Hematopoietic multipotent progenitor cell treated with erythropoietin and hydrocortisone succinate and interleukin-3 and kit ligand, for 4 days (in vitro differentiated cells): ENCODE measurements around the gene FGF8.
A peak's percentile ranks its signal among the peaks of the same experiment; 100 is the strongest.
"Not testable (repeated sequence)": the region's sequence is repeated elsewhere in the genome, so short reads cannot be mapped to it uniquely, and the experiment has no call there.

ENCODE experiments used
- DNase-seq: peaks from one replicate; pipeline ENCODE4 v3.0.0-alpha.2; 2015

Gene FGF8, protein sequence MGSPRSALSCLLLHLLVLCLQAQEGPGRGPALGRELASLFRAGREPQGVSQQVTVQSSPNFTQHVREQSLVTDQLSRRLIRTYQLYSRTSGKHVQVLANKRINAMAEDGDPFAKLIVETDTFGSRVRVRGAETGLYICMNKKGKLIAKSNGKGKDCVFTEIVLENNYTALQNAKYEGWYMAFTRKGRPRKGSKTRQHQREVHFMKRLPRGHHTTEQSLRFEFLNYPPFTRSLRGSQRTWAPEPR

DNA sequence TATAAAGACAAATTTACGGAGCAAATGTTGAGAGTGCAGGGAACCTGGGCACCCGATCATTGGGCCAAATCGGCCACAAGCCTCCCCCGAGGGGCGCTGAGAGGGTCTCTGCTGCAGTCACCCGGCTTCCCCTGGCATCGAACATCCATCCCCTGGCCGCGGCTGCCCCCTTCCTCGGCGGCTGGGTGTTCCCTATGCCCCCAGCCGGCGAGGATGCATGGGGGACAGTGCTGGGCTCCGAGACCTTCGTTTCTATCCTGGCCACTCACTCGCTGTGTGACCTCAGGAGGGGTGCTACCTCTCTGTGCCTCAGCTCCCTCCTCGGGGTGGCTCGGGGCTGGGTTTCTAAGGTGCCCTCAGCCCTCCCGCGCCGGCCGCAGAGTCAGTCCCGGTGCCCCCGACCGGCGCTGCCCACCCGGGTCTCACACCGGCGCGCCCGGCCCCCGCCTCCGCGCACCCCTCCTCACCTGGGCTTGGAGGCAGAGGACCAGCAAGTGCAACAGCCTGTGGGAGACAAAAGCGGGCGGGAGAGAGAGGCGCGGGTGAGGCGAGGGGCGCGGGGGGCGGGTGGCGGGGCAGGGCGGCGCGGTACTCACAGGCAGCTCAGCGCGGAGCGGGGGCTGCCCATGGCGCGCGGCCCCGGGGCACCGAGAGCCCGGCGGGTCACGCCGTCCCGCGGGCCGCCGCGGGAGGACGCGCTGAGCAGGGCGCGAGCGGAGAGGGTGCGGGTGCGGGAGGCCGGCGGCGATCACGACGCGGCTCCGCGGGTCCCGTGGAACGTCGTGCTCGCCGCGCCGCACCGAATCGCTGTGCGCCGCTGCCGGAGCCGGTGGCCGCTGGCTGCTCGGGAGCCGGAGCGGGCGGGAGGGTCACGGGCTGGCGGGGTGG is at the start of gene FGF8:
FGF8 (minus strand) TSS at position 842 of the 888 bp plus-strand sequence; CDS start at position 628, 214 bp downstream.
- no peak for DNase-seq

DNA sequence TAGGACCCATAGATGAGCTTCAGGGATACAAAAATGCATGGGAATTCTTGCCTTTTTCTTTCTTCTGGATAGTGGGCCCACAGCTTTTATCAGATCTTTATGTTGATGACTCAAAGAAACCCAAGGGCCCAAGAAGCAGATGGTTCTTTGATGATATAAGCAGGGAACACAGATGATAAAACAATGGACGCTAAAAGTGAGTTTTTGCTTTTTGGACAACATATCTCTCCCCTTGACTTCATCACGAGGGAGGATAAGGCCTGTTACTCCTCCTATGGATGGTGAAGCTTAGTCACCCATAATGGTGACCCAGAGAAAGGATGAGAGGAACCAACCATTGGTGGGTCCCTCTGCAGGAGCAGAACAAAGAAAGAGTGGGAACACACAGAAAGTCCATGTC is 48.8 kb upstream of the FGF8 start:
- DNase-seq = peak; percentile 71

DNA sequence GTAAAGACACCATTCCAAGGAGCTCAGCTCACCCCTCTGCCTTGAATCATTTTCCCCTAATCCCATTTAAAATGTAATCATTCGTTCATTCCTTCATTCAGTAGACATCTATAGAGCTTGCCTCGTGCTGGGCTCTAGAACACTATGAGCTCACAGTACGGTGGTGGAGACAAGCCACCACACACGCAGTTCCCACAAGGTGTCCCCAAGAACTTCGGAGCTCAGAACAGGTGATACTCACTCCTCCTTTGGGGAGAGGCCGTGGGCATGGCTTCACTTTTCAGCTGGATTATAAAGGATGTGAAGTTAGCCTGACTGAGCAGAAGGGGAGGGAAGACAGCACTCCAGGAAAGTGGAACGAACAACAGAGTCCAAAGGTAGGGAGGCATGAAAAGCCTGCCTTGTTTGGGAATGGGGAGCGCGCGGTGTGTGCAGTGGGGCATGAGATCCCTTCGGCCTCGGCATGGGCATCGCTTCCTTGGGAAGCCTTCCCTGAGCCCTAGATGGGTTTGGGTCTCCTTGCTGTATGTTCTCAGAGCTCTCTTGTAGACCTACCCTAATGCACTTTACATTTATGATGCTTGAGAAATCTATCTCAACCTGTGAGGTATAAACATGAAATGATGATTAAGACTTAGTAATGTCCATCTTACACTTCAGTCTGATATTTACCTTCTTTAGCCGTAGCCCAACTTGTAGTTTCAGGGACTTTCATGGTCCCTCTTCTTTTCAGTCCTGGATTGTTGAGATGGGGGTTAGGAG is 43.1 kb upstream of the FGF8 start:
- DNase-seq = no peak

DNA sequence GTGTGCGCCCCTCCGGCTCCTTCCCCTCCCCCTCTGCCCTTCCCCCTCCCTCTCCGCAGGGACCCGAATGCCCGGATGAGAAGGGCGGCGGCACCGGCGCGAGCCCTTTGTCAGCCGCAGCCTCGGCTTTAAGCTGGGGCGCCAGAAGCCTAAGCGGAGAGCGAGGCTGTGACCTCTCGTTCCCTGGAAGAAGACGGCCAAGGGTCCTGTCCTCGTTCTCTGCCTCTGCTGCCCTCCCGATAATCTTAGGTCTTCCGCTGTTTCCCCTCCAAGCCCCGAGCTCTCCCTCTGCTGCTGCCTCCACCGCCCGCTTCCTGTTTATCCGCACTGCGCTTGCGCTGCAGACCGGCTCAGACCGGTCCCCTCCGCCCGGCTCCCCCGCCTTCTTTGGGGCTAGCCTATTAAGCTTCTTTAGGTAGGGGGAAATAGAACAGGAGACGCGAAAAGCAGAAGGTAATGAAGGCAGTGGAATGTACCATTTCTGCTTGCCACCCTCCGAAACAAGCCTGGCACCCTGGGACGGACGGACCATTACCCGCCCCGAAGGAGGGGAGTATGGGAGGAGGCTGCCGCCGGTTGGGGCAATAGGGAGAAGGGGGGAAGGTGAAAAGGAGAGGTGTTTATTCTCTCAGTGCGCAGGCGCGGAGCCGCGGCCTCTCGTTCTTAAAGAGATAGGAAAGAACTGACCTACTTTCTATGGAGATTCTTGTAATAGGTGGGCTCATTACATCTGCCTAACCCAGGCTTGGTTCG is 42.4 kb upstream of the FGF8 start, which contains the start of gene OGA:
OGA (minus strand) TSS at position 326 of the 753 bp plus-strand sequence. CDS start 422 bp downstream, outside the sequence.
- peak; percentile 100 for DNase-seq

DNA sequence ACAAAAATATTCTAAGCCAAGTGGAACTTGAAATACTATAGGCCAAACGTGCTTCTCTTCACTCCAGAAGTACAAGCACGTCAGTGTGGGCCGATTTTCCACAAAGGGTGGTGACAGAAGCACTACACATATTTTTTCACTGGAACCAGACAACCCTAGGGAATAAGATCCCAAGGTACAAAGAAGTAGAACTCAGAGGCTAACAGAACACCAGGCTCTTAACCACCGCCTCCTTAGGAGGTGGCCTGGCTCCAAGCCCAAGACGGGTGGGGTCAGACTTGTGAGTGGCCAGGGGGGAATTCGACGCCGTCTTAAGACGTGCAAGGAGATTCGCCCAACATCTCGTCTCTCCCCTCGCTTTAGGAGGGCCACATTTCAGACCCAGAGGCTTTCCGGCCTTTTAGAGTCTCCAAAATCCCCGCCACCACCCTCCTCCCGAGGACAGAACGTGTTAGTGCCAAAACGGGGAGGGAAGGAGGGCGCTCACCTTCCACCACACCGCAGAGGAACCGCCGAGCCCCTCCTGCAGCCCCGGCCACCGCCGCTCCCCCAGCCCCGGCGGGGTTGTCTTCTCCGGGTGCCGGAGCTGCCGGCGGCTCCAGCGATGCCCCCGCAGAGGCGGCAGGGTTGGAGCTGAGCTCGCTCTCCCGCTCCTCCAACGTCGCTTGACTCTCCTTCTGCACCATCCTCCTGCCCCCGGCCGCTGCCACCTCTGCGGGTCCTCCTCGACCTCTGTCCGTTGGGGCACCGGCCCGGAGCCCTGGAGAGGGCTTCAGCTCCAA is 41.6 kb upstream of the FGF8 start:
- peak; percentile 98 for DNase-seq

DNA sequence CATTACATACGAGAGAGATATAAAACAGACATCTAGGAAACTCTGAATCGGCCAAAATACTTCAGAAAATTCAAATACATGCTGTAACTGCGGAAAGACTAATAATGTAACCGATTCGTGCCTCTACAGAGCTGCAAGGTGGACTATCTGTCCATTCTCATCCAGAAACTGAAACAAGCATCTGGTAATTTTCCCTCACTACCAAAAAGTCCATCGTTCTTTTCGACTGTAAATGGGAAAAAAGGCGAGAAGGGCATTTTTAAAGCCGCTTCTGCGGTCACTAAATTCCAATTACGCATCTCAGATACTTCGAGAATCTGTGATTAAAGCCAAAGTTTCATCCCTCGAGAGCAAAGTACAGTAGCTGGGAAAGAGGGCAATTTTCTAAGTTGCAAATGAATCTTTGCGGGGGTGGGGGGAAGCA is 41.0 kb upstream of the FGF8 start:
- DNase-seq = no peak

DNA sequence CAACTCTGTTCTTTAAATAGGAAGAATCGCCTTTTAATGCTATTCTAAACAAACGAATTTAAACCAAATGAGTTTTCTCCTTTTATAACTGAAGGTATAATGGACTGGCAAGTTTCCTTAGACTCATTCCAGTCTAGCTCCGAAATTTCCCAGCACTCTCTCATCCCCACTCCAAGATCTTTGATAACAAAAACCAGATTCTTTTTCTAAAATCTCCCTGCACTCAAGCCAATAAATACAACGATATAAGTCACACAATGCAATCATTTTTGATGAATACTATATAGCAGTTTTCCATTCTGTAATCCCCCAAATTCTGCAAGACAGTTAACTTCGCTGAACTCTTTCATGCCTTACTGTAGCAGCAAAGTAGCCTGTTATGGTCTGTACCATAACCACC is 40.5 kb upstream of the FGF8 start:
- no peak for DNase-seq

DNA sequence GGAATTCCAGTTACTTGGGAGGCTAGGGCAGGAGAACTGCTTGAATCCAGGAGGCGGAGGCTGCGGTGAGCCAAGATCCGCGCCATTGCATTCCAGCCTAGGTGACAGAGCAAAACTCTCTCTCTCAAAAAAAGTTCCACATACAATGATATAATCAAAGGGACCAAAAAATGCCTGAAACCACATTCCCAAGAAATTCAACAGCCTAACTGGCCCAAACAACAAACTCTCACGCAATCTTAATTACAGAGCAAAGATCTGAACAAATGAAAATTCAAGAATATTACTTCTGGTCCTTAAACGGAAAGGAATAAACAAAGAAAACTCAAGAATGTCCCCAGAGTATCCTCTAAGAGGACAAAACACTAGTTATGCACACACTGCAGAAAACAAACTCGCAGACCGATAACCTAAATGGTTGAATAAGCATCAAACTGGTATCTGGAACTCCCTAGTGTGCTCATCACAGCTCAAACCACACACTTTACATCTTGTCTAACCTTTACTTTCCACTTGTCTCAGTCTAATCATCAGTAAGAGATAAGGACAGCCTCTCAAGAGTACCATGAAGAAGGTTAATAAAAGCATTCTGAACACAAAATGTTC is 38.7 kb upstream of the FGF8 start:
- DNase-seq = no peak

DNA sequence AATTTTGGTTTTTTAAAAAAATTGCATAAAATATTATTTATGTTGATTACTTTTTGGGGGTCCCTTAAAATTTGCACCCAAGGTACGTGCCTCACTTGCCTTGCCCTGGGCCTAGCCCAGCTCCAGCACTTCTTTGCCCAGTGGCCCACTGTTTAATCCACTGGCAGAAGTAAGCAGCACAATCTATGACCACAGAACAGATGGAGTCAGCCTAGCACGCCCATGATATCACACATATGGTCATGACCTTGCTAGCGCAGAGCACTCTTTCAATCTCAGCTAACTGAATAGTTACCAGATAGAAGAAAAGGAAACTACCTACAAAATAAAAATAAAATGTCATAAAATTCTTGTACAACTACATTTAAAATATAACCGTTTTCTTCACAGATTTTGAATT is 36.7 kb upstream of the FGF8 start:
- DNase-seq = no peak

DNA sequence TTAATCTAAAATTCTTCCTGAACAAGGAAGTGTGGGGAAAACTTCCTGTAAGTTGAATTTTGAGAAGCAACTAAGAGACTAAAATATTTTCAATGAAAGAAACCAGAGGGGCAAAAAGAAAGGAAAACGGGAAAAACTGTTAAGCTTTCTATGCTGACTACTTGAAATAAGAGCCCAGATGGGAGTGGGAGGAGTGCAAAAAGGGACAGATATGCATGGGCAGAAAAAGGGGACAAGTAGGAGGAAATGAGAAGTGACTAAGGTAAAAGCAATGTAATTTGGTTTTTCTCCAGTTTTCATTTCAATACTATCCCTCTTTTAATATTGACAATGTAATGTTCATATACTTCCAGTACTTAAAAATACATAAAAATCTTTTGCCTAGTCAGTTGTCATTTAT is 31.2 kb upstream of the FGF8 start:
- DNase-seq = no peak

DNA sequence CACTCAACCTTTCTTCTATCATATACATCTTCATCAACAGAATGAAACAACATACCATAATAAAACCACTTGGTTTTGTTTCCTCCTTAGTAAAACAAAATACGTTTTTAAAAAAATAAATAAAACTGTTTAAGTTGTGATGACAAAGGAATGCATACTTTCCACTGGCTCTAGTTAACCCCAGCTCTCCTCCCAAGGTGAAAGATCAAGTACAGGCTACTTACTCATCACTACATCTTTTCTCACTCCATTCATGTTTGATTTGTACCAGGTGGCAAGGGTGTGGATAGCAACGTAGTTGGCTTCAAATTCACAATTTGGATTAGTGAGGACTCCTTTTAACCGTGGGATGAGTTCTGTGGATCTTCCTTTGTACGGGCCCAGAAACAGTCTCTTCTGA is 27.6 kb upstream of the FGF8 start:
- no peak for DNase-seq

DNA sequence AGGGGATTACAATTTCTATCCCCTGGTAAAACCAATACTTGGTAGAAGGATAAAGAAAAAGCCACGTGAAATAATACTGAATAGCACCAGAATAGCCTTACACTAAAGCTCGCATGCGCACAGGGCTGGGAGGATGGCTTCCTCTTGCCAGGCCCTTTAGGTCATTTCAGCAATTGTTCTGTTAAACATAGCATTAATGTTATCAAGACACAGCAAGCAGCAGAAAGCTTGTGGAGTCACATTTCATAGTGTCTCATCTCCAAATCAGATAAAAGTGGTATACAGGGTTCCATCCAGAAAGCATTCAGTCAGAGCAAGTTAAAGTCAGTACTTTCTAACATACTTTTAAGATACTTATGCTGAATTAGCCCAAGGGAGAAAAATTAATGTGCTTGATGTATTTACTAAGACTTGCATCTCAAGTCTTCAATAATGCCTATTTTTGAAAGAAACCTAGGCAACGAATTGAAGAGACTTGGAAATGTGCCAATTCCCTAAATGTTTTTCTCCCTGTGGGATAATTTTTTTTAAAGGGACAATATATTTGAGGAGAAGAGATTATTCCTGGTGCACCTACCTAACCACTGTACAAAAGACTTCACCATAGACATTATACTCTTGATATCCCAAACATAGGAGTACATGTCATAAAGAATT is 21.6 kb upstream of the FGF8 start:
- no peak for DNase-seq

DNA sequence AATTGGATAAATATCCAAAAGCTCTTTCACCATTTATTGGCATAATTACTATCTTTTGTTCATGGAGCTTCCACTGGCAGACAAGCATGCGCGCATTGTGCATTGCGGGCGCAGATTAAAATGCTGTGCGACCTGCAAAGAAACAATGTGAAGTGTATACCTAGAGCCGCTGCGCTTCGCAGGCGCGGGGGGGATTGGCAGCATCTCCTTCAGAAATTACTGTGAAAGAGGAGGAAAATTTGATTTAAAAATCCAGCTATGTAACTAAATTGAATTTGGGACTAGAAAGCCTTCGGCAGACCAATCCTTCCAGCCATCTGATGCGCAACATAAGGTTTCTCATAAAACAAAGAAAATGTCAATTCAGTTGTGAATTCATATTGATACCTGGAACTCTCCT is 17.6 kb upstream of the FGF8 start:
- DNase-seq = no peak

DNA sequence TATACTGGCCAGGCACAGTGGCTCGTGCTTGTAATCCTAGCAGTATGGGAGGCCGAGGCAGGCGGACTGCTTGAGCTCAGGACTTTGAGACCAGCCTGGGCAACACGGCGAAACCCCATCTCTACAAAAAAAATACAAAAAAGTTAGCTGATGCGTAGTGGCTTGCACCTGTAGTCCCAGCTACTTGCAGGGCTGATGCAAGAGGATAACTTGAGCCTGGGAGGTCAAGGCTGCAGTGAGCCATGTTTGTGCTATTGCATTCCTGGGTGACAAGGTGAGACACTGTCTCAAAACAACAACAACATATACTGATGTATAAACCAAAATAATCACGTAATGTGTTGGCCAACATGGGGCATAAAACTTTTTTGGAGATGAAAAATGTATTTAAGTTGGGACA is 13.8 kb upstream of the FGF8 start:
- DNase-seq = no peak

DNA sequence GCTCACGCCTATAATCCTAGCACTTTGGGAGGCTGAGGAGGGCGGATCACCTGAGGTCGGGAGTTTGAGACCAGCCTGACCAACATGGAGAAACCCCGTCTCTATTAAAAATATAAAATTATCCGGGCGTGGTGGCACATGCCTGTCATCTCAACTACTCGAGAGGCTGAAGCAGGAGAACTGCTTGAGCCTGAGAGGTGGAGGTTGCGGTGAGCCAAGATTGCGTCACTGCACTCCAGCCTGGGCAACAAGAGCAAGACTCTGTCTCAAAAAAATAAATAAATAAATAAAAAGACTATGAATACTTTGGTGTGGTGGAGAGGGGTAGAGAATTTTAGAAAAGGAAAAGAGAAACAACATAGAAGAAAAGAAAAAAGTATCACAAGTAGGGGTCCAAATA is 13.3 kb upstream of the FGF8 start:
- DNase-seq = not testable (repeated sequence)

DNA sequence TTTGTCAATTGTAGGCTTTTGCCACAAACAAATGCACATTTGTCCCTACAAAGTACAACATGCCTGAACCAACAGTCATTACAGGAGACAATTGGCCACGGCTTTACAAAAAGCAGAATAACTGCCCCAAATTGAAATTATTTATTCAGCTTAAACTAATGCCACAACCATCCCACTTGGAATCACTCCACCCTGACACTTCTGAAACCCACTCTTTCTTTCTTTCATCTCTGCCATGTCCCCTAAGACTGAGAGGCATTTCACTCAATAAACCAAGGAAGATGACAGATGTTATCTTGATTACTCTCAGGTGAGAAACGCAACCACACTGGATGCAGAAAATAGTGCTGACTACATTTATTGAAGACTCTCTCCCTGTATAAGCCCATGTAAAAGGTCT is 9.9 kb upstream of the FGF8 start:
- DNase-seq = no peak

DNA sequence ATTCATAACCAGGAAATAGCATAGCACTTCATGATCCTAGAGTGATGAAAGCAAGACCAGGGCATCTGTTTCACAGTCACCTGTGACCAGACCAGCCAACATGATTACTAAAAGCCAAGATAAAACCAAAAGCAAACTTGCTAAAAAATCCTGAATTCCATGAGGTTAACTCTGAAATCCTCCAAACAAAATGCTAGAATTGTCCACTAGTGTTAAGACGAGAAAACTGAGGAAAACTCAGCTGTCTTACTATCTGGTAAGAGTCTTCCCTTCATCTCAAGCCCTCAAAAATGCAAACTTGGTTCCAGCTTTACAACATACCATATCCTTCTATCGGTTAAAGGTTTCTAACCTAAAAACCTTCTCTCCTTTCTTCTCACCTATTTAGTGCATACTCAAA is 8.6 kb upstream of the FGF8 start:
- no peak for DNase-seq

DNA sequence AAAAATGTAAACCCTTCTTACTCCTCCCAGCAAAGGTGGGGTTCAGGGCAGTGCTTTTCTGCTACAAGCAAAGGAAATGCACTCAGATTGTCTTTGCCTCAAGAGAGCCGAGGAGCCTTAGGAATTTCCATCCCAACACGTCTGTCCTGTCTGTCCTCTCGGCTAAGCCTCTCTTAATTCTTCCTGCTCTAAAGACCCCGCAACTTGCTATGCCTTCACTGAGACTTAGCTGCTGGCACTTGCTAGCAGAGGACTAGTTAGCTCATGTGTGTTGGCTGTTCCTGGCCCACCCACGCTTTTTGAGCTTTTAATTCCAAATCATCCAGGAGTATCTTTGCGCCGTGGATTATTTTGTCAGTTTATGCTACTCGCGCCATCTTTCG is 7.8 kb upstream of the FGF8 start:
- no peak for DNase-seq

DNA sequence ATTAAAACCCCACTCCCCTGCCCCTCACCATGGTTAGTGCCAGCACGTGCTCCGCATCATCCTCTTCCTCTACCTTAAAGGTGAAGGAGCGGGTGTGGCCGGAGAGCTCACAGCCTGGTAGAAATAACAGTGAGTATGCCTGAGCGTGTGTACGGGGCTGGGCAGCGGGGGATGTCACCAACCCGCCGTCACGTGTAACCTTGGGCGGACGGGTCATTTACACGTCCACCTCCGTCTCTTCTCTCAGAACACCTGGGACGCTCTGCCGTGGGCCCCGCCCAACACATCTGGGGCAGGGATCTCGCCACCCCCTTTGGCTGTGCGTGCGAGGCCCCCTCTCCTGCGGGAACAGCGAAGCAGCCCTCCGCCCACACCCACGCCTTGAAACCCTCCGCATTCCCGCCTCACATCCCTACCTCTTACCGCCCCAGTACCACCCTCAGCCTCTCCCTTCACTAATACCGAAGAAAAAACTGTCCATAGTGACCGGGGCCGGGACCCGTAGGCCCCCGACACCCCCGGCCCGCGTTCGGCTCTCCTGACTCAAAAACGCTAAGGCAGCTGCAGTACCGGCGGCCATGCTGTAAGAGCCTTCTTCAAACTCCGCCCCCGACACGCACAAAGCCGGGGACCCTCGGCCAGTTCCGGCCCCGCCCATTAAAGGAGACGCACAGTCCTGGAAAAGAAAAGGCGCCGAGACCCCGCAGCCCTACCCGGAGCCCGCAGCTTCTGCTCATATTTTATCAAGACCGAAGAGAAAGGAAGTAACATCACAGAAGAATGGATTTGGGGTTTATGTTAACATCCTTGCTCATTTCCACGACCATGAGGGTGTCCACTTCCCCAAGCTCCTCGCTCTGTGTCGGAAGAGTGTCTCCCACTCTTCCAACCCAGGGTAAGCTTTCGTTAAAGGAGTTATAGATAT is 7.2 kb upstream of the FGF8 start, which contains the start of gene NPM3:
NPM3 (minus strand) TSS at position 636 of the 925 bp plus-strand sequence; CDS start at position 580, 56 bp downstream.
- DNase-seq = peak; percentile 96
